GM12892 (cell line): ENCODE results near the gene DHX15.

ENCODE experiments used
- POLR2A ChIP-seq: IDR thresholded peaks from 2 replicates; pipeline ENCODE4 v1.6.1; 2011; ENCODE audit warnings: low read depth, low read length, control low read depth
- POLR2AphosphoS5 ChIP-seq: IDR thresholded peaks from 2 replicates; pipeline ENCODE4 v1.6.1; 2011; ENCODE audit warnings: low read depth, low read length, control low read depth

DNA sequence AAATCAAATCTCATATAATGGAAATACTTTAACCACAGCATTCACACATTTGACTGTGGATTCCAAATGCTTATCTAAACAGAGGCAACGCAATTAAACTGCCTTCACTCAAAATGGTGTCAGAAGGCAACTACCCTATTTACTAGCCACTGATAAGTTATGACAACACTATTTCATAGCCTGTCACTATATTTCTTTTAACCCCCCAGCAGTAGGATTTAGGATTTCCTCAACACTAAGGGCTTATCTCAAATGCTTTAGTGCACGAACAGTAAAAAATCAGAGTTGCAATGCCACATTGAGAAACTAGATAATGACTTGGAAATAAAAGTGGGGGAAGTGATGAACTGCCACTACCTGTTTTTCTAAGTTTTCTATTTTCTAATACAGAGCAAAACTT lies 66.7 kb downstream of the DHX15 start:
- TF ChIP-seq POLR2A = no peak
- no peak for TF ChIP-seq POLR2AphosphoS5
